ENCODE measurements around the gene FGD4.
"Not testable (repeated sequence)": the region's sequence is repeated elsewhere in the genome, so short reads cannot be mapped to it uniquely, and the experiment has no call there.

FGD4 gene

GRCh38 chr12:32525802-32526201, 126.4 kb downstream of the FGD4 start:
- not testable (repeated sequence) for FAIRE-seq

GRCh38 chr12:32526343-32526742, 127.0 kb downstream of the FGD4 start:
- not testable (repeated sequence) for FAIRE-seq

- no peak for FAIRE-seq
Measured at GRCh38 chr12:32532422-32532821, 133.1 kb downstream of the FGD4 start.

GRCh38 chr12:32532951-32533350, 133.6 kb downstream of the FGD4 start:
- no peak for FAIRE-seq

GRCh38 chr12:32533506-32533905, 134.1 kb downstream of the FGD4 start:
- not testable (repeated sequence) for FAIRE-seq

GRCh38 chr12:32533971-32534590, 134.7 kb downstream of the FGD4 start:
- no peak for FAIRE-seq

GRCh38 chr12:32534698-32535097, 135.3 kb downstream of the FGD4 start:
- no peak for FAIRE-seq

- no peak for FAIRE-seq
Measured at GRCh38 chr12:32535288-32535999, 136.1 kb downstream of the FGD4 start.

- no peak for FAIRE-seq
Measured at GRCh38 chr12:32536000-32536345, 136.6 kb downstream of the FGD4 start.

GRCh38 chr12:32541754-32542374, 142.5 kb downstream of the FGD4 start:
- FAIRE-seq = no peak

- no peak for FAIRE-seq
Measured at GRCh38 chr12:32542428-32543229, 143.3 kb downstream of the FGD4 start.

- FAIRE-seq = no peak
Measured at GRCh38 chr12:32544893-32545292, 145.5 kb downstream of the FGD4 start.

GRCh38 chr12:32545413-32545980, 146.1 kb downstream of the FGD4 start:
- no peak for FAIRE-seq

- no peak for FAIRE-seq
Measured at GRCh38 chr12:32546272-32546671, 146.9 kb downstream of the FGD4 start.

GRCh38 chr12:32548691-32549281, 149.4 kb downstream of the FGD4 start:
- no peak for FAIRE-seq

- FAIRE-seq = no peak
Measured at GRCh38 chr12:32549675-32550079, 150.3 kb downstream of the FGD4 start.

- FAIRE-seq = no peak
Measured at GRCh38 chr12:32551058-32551457, 151.7 kb downstream of the FGD4 start.

- FAIRE-seq = peak; percentile 34
Measured at GRCh38 chr12:32558903-32559302, 159.5 kb downstream of the FGD4 start.

GRCh38 chr12:32559434-32559833, 160.1 kb downstream of the FGD4 start:
- FAIRE-seq = no peak

GRCh38 chr12:32560520-32560919, 161.2 kb downstream of the FGD4 start:
- FAIRE-seq = no peak

GRCh38 chr12:32561931-32562341, 162.6 kb downstream of the FGD4 start:
- no peak for FAIRE-seq

- FAIRE-seq = not testable (repeated sequence)
Measured at GRCh38 chr12:32562413-32562812, 163.1 kb downstream of the FGD4 start.
